Thoracic aorta (tissue), 2 donors: Measurements from ENCODE around the gene ALKBH4. TPM values are rescaled to one million over a fixed set of nuclear protein-coding genes. Genes with fewer than 3 reads are reported as not detected.

Source experiments
- ATAC-seq: fragments of 150-250 bp; one replicate; pipeline ENCODE4 v1.8.0; 2017; ENCODE audit warnings: low read depth; ENCODE audit not compliant: insufficient number of reproducible peaks, low FRiP score
- DNase-seq: peaks from one replicate; pipeline ENCODE4 v3.0.0-alpha.2; 2020; ENCODE audit warnings: low spot score
- H3K27ac ChIP-seq, 2 donors: fragments of 200-600 bp; sonication (generic); 1 replicate in 1 of 2; 2 replicates in 1 of 2; pipeline ENCODE4 v1.5.1; 2016; ENCODE audit warnings: mild to moderate bottlenecking in 2 of 2, moderate library complexity in 2 of 2
- H3K27me3 ChIP-seq: fragments of 200-600 bp; sonication (generic); replicated peaks from 2 replicates; pipeline ENCODE4 v1.6.0; 2016; ENCODE audit warnings: mild to moderate bottlenecking; ENCODE audit not compliant: insufficient read depth
- H3K36me3 ChIP-seq: fragments of 200-600 bp; sonication (generic); one replicate; pipeline ENCODE4 v1.5.1; 2016
- H3K4me1 ChIP-seq, 2 donors: fragments of 200-600 bp; sonication (generic); 1 replicate in 1 of 2; 2 replicates in 1 of 2; pipeline versions ENCODE4 v1.5.1 to v1.6.0; 2016; ENCODE audit warnings: low read depth in 2 of 2, mild to moderate bottlenecking in 1 of 2; ENCODE audit not compliant: control insufficient read depth in 1 of 2
- H3K4me3 ChIP-seq: fragments of 200-600 bp; sonication (generic); 2 replicates; pipeline ENCODE4 v1.5.1; 2016; ENCODE audit warnings: mild to moderate bottlenecking
- H3K9me3 ChIP-seq: fragments of 200-600 bp; sonication (generic); 2 replicates; pipeline ENCODE4 v1.5.1; 2016
- total RNA-seq, 2 donors: library from RNA; depleted of rRNA; stranded (reverse); fragments of >200 nt; gene quantifications; one replicate each; pipeline versions ENCODE4 v1.1.0 to v1.2.3, GENCODE V29; 2016
- TF ChIP-seq, protein P1 (sequence below): fragments of 200-600 bp; sonication (generic); IDR thresholded peaks from one replicate; pipeline ENCODE4 v1.5.1; 2019; ENCODE audit warnings: antibody characterized with exemption

Gene ALKBH4
- total RNA-seq, 2 donors from 2014 or later = 15.9 to 29.6 TPM

- Histone ChIP-seq H3K4me1 (peaks cover 0 to 5% of the 10 kb centered on the region in 2 donors), H3K36me3 (peaks cover 8% of the 10 kb centered on the region), H3K27ac (no peak overlapping the region), H3K9me3 (no peaks in the 10 kb centered on the region), H3K4me3 (no peak overlapping the region), H3K27me3 (no peaks in the 10 kb centered on the region)
- ATAC-seq = no peak
- TF ChIP-seq, protein P1, sequence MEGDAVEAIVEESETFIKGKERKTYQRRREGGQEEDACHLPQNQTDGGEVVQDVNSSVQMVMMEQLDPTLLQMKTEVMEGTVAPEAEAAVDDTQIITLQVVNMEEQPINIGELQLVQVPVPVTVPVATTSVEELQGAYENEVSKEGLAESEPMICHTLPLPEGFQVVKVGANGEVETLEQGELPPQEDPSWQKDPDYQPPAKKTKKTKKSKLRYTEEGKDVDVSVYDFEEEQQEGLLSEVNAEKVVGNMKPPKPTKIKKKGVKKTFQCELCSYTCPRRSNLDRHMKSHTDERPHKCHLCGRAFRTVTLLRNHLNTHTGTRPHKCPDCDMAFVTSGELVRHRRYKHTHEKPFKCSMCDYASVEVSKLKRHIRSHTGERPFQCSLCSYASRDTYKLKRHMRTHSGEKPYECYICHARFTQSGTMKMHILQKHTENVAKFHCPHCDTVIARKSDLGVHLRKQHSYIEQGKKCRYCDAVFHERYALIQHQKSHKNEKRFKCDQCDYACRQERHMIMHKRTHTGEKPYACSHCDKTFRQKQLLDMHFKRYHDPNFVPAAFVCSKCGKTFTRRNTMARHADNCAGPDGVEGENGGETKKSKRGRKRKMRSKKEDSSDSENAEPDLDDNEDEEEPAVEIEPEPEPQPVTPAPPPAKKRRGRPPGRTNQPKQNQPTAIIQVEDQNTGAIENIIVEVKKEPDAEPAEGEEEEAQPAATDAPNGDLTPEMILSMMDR = no peak
- DNase-seq = no peak
Observed at GRCh38 chr7:102452451-102452850, 12.2 kb downstream of the ALKBH4 start.

DNA sequence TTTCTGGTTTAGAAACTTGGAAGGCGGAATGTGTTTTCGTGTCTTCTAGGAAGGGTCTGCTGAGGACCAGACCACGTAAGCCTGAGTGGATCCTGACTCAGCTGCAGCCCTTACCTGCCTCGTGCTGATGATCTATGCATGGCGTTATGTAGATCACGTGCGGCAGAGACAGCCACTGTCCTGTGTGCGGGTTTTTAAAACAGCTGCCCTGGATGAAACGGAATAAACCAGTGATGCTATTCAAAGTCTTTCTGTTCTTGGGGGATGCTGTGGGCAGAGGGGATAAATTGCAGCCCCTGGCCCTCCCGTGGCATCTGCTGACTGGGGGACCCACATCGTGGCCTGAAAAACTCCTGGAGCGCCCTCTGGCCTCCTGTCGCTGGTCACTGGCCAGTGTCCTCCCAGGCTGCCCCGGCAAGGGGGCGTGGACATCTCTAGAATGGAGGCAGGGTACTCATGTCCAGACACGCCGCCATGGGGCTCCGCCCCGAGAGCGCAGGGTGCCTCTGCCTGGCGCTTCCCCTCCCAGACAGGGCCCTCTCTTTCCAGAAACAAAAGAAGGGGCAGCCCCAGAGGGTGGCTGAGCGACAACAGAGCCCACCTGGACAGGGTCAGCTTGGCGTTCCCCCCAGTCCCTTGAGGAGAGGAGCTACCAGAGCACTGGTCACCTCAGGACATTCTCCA, 13.2 kb downstream of the ALKBH4 start:
- H3K27me3 ChIP-seq = no peaks in the 10 kb centered on the region
- H3K9me3 ChIP-seq = no peaks in the 10 kb centered on the region
- TF ChIP-seq, protein P1 = no peak
- H3K36me3 ChIP-seq = peaks cover 9% of the 10 kb centered on the region
- ATAC-seq = no peak
- no peak for DNase-seq
- H3K4me3 ChIP-seq = no peak overlapping the region
- no peak overlapping the region for H3K27ac ChIP-seq
- H3K4me1 ChIP-seq = peaks cover 0 to 5% of the 10 kb centered on the region in 2 donors

- Histone ChIP-seq H3K36me3 (peaks cover 12% of the 10 kb centered on the region), H3K27me3 (no peaks in the 10 kb centered on the region)
- ATAC-seq = no peak
Observed at GRCh38 chr7:102450242-102450641, 14.4 kb downstream of the ALKBH4 start.

GRCh38 chr7:102449136-102449535, 15.5 kb downstream of the ALKBH4 start:
- no peak for ATAC-seq

More at GRCh38 chr7:102450242-102450641, 14.4 kb downstream of the ALKBH4 start:
- H3K4me3 ChIP-seq = no peak overlapping the region
- DNase-seq = no peak
- no peak overlapping the region for H3K27ac ChIP-seq
- H3K4me1 ChIP-seq = peaks cover 0 to 5% of the 10 kb centered on the region in 2 donors
- H3K9me3 ChIP-seq = no peaks in the 10 kb centered on the region
- TF ChIP-seq, protein P1 = no peak

GRCh38 chr7:102447311-102447710, 17.4 kb downstream of the ALKBH4 start:
- TF ChIP-seq, protein P1 = no peak
- peaks cover 12% of the 10 kb centered on the region for H3K36me3 ChIP-seq
- ATAC-seq = no peak

More at GRCh38 chr7:102449136-102449535, 15.5 kb downstream of the ALKBH4 start:
- Histone ChIP-seq H3K4me1 (peaks cover 0 to 5% of the 10 kb centered on the region in 2 donors), H3K27me3 (no peaks in the 10 kb centered on the region), H3K4me3 (no peak overlapping the region), H3K27ac (no peak overlapping the region), H3K36me3 (peaks cover 12% of the 10 kb centered on the region), H3K9me3 (no peaks in the 10 kb centered on the region)
- TF ChIP-seq, protein P1 = no peak
- no peak for DNase-seq

More at GRCh38 chr7:102447311-102447710, 17.4 kb downstream of the ALKBH4 start:
- H3K9me3 ChIP-seq = no peaks in the 10 kb centered on the region
- H3K4me1 ChIP-seq = no peaks in the 10 kb centered on the region
- DNase-seq = no peak
- H3K27me3 ChIP-seq = no peaks in the 10 kb centered on the region
- no peak overlapping the region for H3K27ac ChIP-seq
- H3K4me3 ChIP-seq = no peak overlapping the region
